WI38 (cell line): ENCODE data around the gene EPB41L3.

ENCODE experiments used
- H3K4me3 ChIP-seq: 2 replicates; pipeline ENCODE4 v1.5.1; 2011; ENCODE audit warnings: low read depth, mild to moderate bottlenecking, control low read depth, low read length
- TF ChIP-seq, protein P1 (sequence below): IDR thresholded peaks from 2 replicates; pipeline ENCODE4 v1.5.1; 2012; ENCODE audit warnings: low read depth, mild to moderate bottlenecking, control low read depth, low read length

Gene EPB41L3

DNA sequence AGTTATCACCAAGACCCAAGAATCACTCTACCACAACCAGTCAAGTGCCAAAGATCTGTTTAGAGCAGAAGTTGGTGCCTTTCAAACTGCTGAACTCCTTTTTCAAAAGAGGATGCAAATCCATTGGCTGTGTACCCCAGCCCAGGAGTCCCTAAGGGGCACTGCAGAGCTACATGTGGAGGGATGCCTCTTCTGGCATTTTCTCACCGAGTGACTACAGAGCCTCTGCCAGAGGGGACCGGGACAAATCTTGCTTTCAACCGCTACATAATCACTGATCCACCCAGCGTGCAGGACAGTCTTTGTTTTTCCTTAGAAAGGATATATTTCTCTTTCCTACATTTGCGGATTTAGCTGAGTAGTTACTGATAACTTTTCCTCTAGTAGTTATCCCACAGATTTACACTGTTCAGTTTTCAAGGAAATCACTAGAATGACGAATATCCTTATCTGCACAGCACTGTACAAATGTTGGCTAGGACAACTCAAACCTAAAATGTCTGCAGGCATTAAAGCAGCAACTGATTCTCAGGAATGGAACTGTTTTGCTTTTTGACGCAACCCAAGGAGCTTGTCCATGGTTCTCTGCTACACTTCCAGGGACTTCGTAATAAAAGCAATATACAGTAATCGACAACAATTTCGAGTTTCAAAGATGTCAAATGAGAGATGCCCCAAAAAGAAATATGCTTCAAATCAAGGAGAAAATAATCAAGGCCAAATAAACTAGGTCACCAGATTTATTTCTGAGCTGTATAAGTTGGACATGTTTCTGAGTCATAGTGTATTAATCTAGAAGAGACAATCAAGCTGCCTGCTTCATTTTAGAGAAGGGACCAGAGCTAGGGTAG is 24.1 kb downstream of the EPB41L3 start:
- TF ChIP-seq, protein P1, sequence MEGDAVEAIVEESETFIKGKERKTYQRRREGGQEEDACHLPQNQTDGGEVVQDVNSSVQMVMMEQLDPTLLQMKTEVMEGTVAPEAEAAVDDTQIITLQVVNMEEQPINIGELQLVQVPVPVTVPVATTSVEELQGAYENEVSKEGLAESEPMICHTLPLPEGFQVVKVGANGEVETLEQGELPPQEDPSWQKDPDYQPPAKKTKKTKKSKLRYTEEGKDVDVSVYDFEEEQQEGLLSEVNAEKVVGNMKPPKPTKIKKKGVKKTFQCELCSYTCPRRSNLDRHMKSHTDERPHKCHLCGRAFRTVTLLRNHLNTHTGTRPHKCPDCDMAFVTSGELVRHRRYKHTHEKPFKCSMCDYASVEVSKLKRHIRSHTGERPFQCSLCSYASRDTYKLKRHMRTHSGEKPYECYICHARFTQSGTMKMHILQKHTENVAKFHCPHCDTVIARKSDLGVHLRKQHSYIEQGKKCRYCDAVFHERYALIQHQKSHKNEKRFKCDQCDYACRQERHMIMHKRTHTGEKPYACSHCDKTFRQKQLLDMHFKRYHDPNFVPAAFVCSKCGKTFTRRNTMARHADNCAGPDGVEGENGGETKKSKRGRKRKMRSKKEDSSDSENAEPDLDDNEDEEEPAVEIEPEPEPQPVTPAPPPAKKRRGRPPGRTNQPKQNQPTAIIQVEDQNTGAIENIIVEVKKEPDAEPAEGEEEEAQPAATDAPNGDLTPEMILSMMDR = no peak
- H3K4me3 ChIP-seq = no peak overlapping the region

- TF ChIP-seq, protein P1 = no peak
- no peak overlapping the region for H3K4me3 ChIP-seq
These were observed 24.9 kb downstream of the EPB41L3 start for GRCh38 chr18:5518899-5519371.

- TF ChIP-seq, protein P1 = no peak
- H3K4me3 ChIP-seq = no peak overlapping the region
These were observed 25.5 kb downstream of the EPB41L3 start for GRCh38 chr18:5518179-5518770.

- no peak overlapping the region for H3K4me3 ChIP-seq
- TF ChIP-seq, protein P1 = no peak
These were observed 27.0 kb downstream of the EPB41L3 start for GRCh38 chr18:5516841-5517240.

DNA sequence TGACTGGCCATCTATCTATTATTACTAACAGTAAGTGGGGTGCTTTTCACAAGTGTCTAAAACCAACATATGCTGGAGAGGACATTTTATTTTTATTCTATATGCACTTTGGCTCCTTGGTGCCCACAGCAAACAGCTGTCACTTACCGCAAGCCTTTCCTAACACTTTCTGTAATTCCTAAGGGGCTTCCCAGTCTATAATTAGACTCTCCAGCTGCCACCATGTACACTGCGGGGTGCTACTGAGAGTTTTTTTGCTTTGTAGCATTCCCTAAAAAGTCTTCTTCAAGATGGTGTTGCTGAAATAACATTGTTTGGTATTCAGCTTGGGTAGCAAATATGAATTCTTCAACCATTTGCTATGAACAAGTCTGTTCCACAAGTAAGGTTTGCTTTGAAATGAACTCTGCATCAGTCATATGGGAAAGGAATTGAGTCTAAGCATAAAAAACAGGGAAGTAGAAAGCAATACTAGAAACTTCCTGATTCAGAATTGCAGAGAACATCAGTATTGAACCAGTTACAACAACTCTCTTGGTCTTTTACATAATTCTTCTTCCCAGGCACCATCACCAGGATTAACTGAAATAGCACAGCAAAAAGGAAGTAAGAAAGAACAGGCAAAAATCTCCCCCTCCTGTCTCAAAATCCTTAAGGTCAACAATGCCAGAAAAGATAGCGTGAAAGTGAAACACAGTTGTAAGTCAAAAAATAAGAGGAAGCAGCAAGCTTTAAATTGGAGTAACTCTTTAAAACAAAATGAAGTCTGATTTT is 28.6 kb downstream of the EPB41L3 start:
- H3K4me3 ChIP-seq = no peak overlapping the region
- TF ChIP-seq, protein P1 = no peak

DNA sequence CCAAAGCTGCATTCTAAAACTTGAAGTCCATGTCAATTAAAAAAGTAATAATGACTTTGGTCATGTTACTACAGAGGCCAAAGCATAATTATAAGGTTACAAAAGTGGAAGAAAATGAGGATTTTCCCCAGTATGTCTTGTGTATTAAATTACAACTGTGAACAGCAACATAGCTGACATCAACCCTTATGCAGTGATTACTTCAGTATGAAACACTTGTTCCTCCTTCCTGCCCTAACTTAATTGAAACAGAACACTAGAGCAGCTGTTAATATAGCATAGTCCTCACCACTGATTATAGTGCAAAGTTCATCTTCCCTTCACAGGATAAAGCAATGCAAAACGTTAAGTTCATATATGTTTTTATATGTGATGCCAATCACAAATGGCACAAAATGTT is 29.9 kb downstream of the EPB41L3 start:
- TF ChIP-seq, protein P1 = no peak
- H3K4me3 ChIP-seq = no peak overlapping the region
